Activated CD4-positive, alpha-beta memory T cell treated with anti-CD3 and anti-CD28 coated beads for 36 hours (primary cell): Measurements from ENCODE around the gene FGF18. TPM values are rescaled to one million over a fixed set of nuclear protein-coding genes. Genes with fewer than 3 reads are reported as not detected.

ENCODE experiments used
- CTCF ChIA-PET: fragments of 350-600 bp; sonication (Branson Sonifier 250); formaldehyde crosslinking; loops from one replicate; lab custom pipeline; 2021; ENCODE audit warnings: antibody characterized with exemption, inconsistent platforms; lab: Charles Lee
- POLR2A ChIA-PET: fragments of 350-600 bp; sonication (Branson Sonifier 250); formaldehyde crosslinking; loops from one replicate; lab custom pipeline; 2021; ENCODE audit warnings: antibody characterized with exemption; lab: Charles Lee
- DNase-seq: peaks from one replicate; pipeline ENCODE4 v3.0.0-alpha.2; 2020
- H3K27ac Mint-ChIP-seq: one replicate; pipeline ENCODE4 v1.8.0; 2021; ENCODE audit warnings: mixed read lengths
- H3K27me3 Mint-ChIP-seq: one replicate; pipeline ENCODE4 v1.8.0; 2021; ENCODE audit warnings: mixed read lengths
- H3K36me3 Mint-ChIP-seq: one replicate; pipeline ENCODE4 v1.8.0; 2021; ENCODE audit warnings: mixed read lengths
- H3K4me1 Mint-ChIP-seq: one replicate; pipeline ENCODE4 v1.8.0; 2021; ENCODE audit warnings: low read depth, mixed read lengths
- H3K4me3 Mint-ChIP-seq: one replicate; pipeline ENCODE4 v1.8.0; 2021; ENCODE audit warnings: mild to moderate bottlenecking, mixed read lengths
- H3K9me3 Mint-ChIP-seq: one replicate; pipeline ENCODE4 v1.8.0; 2021; ENCODE audit warnings: mixed read lengths
- intact Hi-C: fragments of 100-400 bp; cut with micrococcal nuclease; formaldehyde crosslinking; loops from one replicate; pipeline ENCODE4 v1.15.1; 2023
- total RNA-seq, 2 experiments: library from RNA; stranded (reverse); gene quantifications; one replicate each; pipeline ENCODE4 v1.2.3, GENCODE V29; 2021

The FGF18 gene
- total RNA-seq, 2 experiments from 2014 or later, result 0.10 TPM; not detected in 1

DNA sequence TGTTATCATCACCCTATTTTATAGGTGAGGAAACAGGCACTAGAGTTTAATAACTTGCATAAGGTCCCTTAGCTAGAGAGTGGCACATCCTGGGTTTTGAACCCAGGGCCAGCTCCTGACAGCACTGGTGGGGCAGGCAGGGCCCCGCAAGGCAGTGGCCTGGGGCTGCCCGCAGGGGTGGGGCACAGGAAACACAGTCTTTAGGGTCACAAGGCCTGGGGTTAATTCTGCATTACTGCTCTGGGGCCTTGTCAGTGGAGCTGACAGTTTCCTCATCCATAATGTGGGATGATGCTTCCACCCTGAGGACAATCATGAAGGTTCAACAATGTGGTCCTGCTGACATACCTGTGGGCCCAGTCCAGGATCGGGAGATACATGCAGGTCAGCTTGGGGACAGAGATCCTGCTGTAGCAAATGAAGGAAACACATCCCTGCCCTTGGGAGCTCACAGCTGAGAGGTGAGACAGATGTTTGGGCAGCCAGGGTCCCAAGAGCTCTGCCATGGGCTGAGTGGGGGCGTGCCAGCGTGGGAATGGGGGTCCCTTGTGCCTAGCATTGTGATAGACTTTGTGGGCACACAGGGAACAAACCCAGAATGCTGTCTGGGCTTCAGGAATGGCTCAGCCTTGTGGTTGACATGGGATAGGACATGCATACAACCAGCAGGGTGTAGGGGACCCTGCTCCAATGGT, 14.7 kb downstream of the FGF18 start:
- CTCF ChIA-PET, result interaction anchor here (1.5 kb wide), 1 partner anchor 16 kb away, joined by 3 read pairs; no protein-coding TSS in a partner anchor
- Mint-ChIP-seq H3K4me1 (no peaks in the 10 kb centered on the region), H3K27me3 (no peaks in the 10 kb centered on the region), H3K27ac (no peak overlapping the region), H3K4me3 (no peak overlapping the region), H3K36me3 (no peaks in the 10 kb centered on the region), H3K9me3 (no peaks in the 10 kb centered on the region)
- intact Hi-C loops, result no loop called here
- POLR2A ChIA-PET, result interaction anchor here (0.6 kb wide), 1 partner anchor 1677 kb away, joined by 3 read pairs; no protein-coding TSS in a partner anchor
- DNase-seq, result no peak

DNA sequence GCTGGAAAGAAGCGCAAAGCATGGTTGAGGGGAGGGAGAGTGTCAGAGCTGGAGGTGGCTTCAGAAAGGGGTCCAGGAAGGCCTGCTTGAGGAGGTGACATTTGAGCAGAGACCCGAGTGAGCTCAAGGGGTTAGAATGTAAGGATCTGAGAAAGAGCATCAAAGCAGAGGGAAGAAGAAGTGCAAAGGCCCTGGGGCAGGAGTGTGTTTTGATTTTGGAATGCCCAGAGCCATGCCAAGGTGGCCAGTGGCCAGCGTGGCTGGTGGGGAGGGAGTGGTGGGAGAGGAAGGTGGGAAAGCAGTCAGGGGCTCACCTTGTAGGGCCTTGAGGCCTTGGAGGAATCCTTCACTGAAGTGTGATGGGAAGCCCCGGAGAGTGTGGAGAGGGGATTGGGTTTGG, 15.4 kb downstream of the FGF18 start:
- no peak for DNase-seq
- POLR2A ChIA-PET, result no interaction called here
- Mint-ChIP-seq H3K9me3 (no peaks in the 10 kb centered on the region), H3K27ac (no peak overlapping the region), H3K4me3 (no peak overlapping the region), H3K36me3 (no peaks in the 10 kb centered on the region), H3K27me3 (no peaks in the 10 kb centered on the region), H3K4me1 (no peaks in the 10 kb centered on the region)
- intact Hi-C loops, result no loop called here
- CTCF ChIA-PET, result interaction anchor here (1.5 kb wide), 1 partner anchor 16 kb away, joined by 3 read pairs; no protein-coding TSS in a partner anchor

DNA sequence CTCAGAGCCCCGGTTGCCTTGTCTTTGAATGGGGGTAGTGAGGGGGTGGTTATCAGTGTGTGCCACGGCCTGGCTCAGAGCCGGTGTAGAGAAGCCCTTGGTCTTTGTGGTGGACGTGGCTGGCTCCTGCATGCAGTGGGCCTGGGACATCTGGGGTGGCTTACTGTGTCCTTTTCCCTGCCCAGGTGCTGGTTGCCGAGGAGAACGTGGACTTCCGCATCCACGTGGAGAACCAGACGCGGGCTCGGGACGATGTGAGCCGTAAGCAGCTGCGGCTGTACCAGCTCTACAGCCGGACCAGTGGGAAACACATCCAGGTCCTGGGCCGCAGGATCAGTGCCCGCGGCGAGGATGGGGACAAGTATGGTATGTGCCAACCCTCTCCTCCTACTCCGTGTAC, 16.5 kb downstream of the FGF18 start:
- intact Hi-C loops, result no loop called here
- Mint-ChIP-seq H3K4me3 (no peak overlapping the region), H3K36me3 (no peaks in the 10 kb centered on the region), H3K4me1 (no peaks in the 10 kb centered on the region), H3K27me3 (no peaks in the 10 kb centered on the region), H3K27ac (no peak overlapping the region), H3K9me3 (no peaks in the 10 kb centered on the region)
- POLR2A ChIA-PET, result no interaction called here
- CTCF ChIA-PET, result no interaction called here
- DNase-seq, result no peak

DNA sequence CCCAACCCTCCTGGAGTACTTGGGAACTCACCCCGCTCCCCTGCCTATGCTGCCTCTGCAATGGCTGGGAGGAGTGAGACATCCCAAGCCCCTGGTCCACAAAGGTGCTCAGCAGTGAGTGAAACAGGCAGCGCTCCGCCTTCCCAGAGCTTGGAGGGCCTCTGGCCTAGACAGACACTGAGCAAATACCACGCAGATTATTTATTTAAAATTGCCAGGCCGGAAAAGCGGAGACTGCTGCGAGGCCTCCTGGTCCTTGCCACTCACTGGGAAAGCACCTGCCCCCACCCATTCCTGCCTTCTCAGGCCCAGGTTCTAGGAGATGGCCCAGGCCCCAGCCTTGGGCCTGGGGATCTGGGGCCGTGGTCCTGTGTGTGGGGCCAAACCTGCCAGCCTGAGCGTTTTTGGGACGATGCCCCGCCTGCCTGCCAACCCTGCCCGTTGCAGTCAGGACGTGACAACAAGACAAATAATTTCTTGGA, 17.4 kb downstream of the FGF18 start:
- no peak overlapping the region for H3K4me3 Mint-ChIP-seq

DNA sequence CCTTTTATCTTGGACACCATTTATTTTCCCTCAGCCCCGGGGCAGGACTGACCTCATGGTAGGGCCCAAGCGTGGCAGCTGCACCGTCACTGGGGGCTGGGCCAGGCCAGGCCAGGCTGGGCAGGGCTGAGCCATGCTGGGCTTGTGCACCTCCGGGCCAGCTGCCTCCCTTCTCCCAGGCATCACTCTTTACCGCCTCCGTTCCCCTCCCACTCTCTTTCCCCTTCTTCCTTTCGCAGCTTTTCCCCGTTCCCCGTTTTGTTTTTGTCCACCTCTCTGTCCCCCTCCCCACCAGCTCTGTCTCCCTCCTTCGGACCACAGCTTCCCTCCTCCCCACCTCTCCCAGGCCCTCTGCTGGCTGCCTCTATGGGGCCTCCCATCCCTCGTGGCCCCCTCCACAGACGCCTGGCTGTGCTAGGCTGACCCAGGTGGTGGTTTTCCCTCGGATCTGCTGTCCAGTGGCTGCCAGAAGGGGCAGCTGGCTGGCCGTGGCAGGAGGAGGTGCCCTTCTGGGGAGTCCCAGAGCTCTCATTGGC, 17.9 kb downstream of the FGF18 start:
- Mint-ChIP-seq H3K27me3 (no peaks in the 10 kb centered on the region), H3K36me3 (no peaks in the 10 kb centered on the region), H3K27ac (no peak overlapping the region), H3K9me3 (no peaks in the 10 kb centered on the region), H3K4me3 (no peak overlapping the region), H3K4me1 (no peaks in the 10 kb centered on the region)
- CTCF ChIA-PET, result no interaction called here
- POLR2A ChIA-PET, result no interaction called here
- no peak for DNase-seq
- intact Hi-C loops, result no loop called here

More for the DNA sequence above, 17.4 kb downstream of the FGF18 start:
- Mint-ChIP-seq H3K4me1 (no peaks in the 10 kb centered on the region), H3K36me3 (no peaks in the 10 kb centered on the region), H3K9me3 (no peaks in the 10 kb centered on the region), H3K27ac (no peak overlapping the region), H3K27me3 (no peaks in the 10 kb centered on the region)
- POLR2A ChIA-PET, result no interaction called here
- intact Hi-C loops, result no loop called here
- no peak for DNase-seq
- CTCF ChIA-PET, result no interaction called here

DNA sequence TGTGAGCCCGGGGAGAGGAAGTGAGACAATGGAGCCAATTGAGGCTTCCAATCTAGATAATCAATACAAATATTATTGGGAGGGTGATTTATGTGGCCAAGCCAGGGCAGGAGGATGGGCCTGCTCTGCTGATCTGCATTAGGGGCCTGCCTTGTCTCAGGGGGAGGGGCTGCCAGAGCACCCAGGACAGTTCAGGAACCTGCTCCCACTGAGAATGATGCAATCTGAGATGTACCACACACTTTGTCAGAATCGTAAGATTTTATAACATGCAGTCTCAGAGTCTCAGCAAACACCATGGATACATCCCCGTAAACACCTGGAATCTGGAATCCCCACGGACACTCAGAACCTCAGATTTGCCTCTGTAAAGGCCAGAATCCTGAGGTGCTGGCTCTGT, 19.3 kb downstream of the FGF18 start:
- ChIA-PET CTCF (no interaction called here), POLR2A (no interaction called here)
- Mint-ChIP-seq H3K4me3 (no peak overlapping the region), H3K27ac (no peak overlapping the region), H3K9me3 (no peaks in the 10 kb centered on the region), H3K36me3 (no peaks in the 10 kb centered on the region), H3K4me1 (no peaks in the 10 kb centered on the region), H3K27me3 (no peaks in the 10 kb centered on the region)
- intact Hi-C loops, result no loop called here
- DNase-seq, result no peak

DNA sequence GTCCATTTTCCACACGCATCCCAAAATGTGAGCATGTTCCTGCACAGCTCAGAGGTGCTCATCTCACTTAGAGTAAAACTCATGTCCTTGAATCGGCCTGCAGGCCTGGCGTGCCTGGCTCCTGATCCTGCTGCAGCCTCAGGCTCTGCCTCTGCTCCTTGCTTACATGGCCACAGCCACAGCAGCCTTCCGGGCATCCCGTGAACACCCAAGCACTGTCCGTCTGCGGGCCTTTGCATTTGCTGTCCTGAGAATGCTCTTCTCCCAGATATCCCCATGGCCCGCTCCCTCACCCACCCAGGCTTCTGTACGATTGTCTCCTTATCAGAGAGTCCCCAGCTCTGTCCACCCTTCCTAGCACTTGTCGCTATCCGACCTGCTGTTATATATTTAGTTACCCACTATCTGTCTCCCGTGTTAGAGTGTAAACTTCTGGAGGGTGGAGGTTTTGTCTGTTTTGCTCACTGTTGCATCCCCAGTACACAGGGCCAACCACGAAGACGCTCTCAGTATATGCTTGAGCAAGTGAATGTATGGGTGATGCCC, 21.9 kb downstream of the FGF18 start:
- intact Hi-C loops, result no loop called here
- Mint-ChIP-seq H3K27me3 (no peaks in the 10 kb centered on the region), H3K9me3 (no peaks in the 10 kb centered on the region), H3K4me3 (no peak overlapping the region), H3K4me1 (no peaks in the 10 kb centered on the region), H3K36me3 (no peaks in the 10 kb centered on the region), H3K27ac (no peak overlapping the region)
- POLR2A ChIA-PET, result no interaction called here
- no peak for DNase-seq
- CTCF ChIA-PET, result no interaction called here

DNA sequence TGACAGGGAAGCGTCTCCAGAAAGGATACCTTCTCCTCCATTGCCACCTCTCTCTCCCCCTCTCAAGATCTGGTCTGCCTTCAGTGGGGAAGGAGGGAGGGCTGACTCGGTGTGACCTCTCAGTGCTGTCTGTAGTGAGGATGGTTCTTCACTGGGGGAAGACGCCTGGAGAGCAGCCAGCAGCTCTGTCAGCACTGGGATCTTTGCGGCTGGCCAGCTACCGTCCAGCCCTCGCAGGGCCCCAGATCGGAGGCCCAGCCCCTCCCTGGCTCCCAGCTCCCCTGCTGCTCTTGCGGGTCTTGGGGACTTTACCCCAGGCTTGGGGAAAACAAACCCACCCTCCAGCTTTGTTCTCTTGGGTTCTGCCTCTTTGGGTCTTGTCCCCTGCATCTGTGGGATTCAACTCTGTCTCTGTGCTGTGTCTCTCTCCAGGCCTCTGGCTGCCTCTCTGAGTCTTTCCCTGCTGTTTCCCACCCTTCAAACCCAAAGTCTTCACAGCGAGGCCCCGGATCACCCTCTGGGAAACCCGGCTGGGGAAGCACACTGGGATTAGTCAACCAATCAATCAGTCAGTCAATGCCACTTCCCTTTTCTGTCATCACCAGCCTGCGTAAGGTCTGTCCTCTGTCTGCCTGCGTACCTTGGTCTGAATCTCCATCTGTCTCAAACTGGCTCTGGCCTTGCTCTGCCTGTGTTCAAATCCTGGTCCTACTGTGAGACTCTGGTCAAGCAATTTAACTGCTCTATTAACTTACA, 23.0 kb downstream of the FGF18 start:
- H3K27me3 Mint-ChIP-seq, result no peaks in the 10 kb centered on the region
- no peaks in the 10 kb centered on the region for H3K36me3 Mint-ChIP-seq
- ChIA-PET CTCF (no interaction called here), POLR2A (no interaction called here)
- H3K4me3 Mint-ChIP-seq, result no peak overlapping the region
- no peak overlapping the region for H3K27ac Mint-ChIP-seq
- DNase-seq, result no peak
- intact Hi-C loops, result no loop called here
- no peaks in the 10 kb centered on the region for H3K4me1 Mint-ChIP-seq
- no peaks in the 10 kb centered on the region for H3K9me3 Mint-ChIP-seq

DNA sequence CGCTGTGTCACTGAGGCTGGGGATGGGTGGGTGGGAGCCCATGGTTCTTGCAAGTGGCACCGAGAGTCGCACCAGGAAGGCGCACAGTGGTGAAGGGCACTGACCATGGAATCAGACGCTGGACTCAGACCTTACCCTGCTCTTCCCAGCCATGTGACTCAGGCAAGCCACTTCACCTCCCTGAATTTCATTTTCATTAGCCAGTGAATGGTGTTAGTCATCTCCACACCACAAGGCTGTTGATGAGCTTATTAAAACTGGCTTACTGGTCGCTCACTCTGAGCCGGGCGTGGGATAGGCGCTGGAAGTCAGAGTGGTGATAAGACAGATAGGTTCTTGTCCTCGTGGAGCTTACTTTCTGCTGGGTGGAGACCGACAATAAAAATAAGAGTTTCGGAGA, 25.1 kb downstream of the FGF18 start:
- no peak for DNase-seq
- H3K36me3 Mint-ChIP-seq, result no peaks in the 10 kb centered on the region
- no peak overlapping the region for H3K27ac Mint-ChIP-seq
- no peaks in the 10 kb centered on the region for H3K9me3 Mint-ChIP-seq
- H3K4me1 Mint-ChIP-seq, result no peaks in the 10 kb centered on the region
- intact Hi-C loops, result no loop called here
- POLR2A ChIA-PET, result no interaction called here
- peaks cover 7% of the 10 kb centered on the region for H3K27me3 Mint-ChIP-seq
- CTCF ChIA-PET, result interaction anchor here (1.6 kb wide), 1 partner anchor 26 kb away, joined by 6 read pairs; the partner anchor contains the start of gene FGF18
- H3K4me3 Mint-ChIP-seq, result no peak overlapping the region

DNA sequence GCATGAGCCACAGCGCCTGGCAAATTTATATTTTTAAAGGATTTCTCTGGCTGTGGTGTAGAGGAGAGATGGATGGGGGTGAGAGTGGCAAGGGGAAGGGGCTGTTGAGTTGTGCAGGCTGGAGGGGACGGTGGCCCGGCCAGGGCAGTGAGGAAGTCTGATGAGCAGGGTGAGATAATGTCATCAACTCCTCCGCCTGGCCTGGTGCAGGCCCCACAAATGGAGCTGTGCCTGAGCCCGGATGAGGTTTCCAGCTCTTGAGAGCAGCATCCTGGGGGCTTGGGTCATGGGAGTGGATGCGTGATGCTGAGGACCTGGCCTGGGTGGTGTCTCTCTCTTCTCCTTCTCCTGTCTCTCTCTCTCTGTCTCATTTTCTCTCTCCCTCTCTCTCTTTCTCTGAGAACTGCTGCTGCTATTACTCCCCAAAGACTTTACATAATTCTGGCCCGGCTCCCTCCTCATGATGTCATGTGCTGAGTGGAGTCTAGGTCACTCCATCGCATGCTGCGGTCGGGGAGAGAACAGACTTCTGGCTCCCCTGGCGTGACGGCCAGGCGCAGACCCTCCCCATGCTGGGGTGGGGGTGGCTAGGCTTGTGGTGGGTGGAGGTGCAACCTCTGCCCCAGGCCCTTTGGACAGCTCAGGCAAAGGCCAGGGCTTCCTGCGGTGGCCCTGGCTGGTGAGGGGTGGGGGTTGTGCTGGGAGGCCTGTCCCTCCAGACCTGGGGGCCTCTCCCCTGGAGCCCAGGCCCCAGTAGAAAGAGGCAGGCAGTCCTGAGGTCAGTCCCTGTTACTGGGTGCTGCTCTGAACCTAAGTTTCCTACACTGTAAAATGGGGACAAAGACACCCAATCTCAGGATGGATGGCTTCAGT, 26.4 kb downstream of the FGF18 start:
- no peak overlapping the region for H3K4me3 Mint-ChIP-seq
- CTCF ChIA-PET, result no interaction called here
- POLR2A ChIA-PET, result no interaction called here
- DNase-seq, result no peak
- intact Hi-C loops, result no loop called here
- H3K4me1 Mint-ChIP-seq, result no peaks in the 10 kb centered on the region
- no peaks in the 10 kb centered on the region for H3K36me3 Mint-ChIP-seq
- peaks cover 15% of the 10 kb centered on the region for H3K27me3 Mint-ChIP-seq
- H3K27ac Mint-ChIP-seq, result no peak overlapping the region
- H3K9me3 Mint-ChIP-seq, result no peaks in the 10 kb centered on the region

DNA sequence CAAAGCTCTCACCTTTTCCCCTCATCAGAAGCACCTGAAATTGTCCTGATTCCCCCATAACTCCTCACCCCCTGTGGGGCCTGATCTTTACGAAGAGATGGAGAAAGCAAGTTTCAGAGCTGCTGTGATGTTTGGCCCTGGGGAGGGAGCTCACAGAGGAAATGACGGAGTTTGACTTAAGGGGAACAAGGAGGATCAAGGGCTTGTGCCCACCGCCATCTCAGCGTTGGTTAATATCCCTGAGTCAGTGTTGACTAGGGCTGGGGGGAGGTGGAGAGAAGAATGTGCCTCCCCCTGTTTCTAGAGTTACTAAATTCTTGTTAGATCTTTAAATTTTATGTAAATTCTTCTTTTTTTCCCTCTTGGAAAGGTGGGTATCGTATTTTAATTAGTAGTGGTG, 27.8 kb downstream of the FGF18 start:
- Mint-ChIP-seq H3K27ac (no peak overlapping the region), H3K36me3 (no peaks in the 10 kb centered on the region), H3K9me3 (no peaks in the 10 kb centered on the region), H3K27me3 (peaks cover 25% of the 10 kb centered on the region), H3K4me1 (no peaks in the 10 kb centered on the region), H3K4me3 (no peak overlapping the region)
- CTCF ChIA-PET, result no interaction called here
- POLR2A ChIA-PET, result no interaction called here
- intact Hi-C loops, result no loop called here
- no peak for DNase-seq
